ENCODE results near the gene LARGE1.
A peak's percentile ranks its signal among the peaks of the same experiment; 100 is the strongest.
"Not testable (repeated sequence)": the region's sequence is repeated elsewhere in the genome, so short reads cannot be mapped to it uniquely, and the experiment has no call there.

The LARGE1 gene

DNA sequence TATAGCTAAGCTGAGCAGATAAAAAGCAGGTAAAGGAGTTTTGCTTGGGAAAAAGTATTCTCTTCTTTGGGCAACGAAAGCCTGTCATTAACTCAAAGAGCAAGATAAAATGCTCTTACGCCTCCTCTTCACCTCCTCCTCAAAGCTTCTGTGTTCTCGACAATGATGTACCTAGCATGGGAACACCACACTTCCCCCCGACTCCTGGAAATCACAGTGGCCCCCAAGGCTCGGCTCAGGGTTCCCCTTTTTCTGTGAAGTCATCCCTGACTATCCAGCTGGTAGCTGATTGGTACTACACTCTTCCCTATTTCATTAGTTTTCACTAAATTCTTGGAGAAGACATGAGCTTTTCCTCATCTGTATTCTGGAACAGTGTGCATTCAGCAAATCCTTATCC lies 336.1 kb downstream of the LARGE1 start:
- DNase-seq = no peak

DNA sequence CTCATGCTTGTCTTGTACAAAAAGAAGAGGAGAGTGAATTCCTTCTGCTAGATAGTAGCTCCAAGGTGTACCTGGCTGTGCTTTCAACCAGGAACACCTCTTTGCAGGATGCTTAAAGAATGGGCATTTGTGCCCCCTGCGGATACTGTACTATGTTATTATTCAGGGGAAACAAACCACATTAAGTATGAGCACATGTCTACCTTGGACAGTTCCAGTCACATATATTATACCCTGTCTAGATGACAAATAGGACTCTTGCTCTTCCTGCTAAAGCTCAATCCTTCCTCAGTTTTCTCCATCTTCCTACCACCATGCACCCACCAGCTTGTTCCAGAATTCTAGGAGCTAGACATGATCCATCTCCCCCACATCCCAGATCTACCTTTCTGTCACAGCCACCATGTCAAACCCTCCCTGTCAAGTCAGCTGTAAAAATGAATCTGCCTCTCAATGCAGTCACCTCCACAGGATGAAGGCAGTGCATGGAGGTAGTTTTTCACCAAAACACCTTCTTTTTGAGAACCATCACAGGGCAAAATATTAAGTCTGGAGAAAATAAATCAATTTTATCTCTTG lies 337.4 kb downstream of the LARGE1 start:
- DNase-seq = no peak

GRCh38 chr22:33580310-33580709 lies 340.0 kb downstream of the LARGE1 start:
- no peak for DNase-seq

DNA sequence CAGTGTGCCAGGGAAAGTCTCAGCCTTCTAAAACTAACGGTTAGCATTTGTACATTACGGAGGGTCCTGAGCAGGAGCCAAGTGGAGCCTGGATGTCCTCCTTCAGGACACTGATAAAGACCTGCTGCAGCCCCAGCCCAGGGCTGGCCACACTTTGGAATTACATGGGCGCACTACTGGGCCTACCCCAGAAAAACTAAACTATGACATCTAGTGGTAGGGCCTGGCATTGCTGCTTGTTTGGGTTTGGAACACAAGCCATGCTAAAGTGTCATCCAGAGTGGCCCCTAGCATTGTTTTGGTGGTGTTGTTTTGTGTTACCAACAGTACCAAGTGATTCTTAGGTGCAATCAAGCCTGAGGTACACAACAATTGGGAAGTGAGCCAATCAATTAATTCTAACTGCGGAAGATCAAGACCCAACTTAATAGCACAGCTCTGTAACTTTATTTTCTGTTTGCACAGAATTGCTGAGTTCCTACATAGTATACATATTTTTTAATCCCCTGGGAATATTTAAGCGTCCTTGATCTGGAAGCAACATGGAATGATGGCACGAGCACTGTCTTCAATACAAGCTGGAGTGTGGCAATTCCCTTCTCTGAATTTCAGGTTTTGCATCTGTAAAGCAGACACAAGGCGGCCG lies 340.7 kb downstream of the LARGE1 start:
- peak; percentile 25 for DNase-seq

- no peak for DNase-seq
Measured at GRCh38 chr22:33578752-33579151, 341.5 kb downstream of the LARGE1 start.

GRCh38 chr22:33577862-33578411 lies 342.3 kb downstream of the LARGE1 start:
- no peak for DNase-seq

DNA sequence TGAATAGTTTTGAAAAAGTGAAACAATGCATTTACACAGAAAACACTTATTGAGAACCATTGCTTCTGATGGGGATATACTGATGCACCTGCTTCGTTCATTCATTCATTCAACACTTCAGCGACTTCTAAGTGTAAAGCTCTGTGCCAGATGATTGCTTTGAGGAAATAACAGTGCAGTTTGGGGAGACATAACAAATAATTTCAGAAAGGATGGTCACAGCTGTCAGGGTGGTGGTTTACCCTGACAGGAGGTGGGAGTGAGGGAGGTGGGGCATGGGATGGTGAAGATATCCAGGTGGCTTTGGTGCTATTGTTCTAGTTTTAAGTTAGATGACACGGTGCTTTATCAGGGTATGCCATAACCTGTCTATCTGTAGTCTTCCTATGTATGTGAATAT lies 344.1 kb downstream of the LARGE1 start:
- no peak for DNase-seq

DNA sequence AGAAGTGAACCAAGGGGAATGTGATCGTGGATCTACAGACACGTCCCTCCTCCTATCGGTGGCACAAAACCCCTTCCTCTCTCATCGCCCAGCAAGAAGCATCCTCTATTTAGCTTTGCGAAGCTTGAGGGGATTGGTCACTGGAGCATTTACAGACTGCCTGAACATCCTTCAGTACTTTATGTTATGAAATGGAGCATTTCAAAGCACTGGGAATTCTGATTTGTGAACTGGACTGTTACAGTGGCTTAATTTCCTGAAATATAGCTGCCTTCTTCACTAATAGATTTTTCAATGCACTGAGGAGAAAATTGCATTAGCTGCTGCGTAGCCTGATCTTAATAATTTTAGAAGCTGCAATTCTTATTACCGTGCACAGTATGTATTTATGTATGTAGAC lies 344.5 kb downstream of the LARGE1 start:
- DNase-seq = no peak

DNA sequence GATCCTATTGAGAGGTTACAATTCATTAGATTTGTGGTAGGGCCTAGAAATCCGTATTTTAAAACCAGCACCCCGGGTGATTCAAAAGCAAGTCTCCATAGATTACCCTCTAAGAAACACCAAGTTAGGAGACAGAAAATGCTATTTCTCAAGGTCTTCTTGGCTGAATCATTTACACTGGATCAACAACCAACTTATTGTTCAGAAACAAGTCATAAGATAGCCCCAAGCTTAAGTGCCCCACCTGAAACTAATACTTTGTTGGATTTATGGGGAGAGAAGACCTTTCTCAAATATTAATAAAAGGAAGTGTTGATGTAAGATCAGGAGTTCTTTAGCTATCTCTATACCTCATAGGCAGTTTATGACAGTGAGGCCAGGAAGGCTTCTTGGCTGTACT lies 345.2 kb downstream of the LARGE1 start:
- DNase-seq = no peak

- no peak for DNase-seq
Measured at GRCh38 chr22:33573479-33573878, 346.8 kb downstream of the LARGE1 start.

GRCh38 chr22:33572086-33572485 lies 348.2 kb downstream of the LARGE1 start:
- DNase-seq = no peak

DNA sequence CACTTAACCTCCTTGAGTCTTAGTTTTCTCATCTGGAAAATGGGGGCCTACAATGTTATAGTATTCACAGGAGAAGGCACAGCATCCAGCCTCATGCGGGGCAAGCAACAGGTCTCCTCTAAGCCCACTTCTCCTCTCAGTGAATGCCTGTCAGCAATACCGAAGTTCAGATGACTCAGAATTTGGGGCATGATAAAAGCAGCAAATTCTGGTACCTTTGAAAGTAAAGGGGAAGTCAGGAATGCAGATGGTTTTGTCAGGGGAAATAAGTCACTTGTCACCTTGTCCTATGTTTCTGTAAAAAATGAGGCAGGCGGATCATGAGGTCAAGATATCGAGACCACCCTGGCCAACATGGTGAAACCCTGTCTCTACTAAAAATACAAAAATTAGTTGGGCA lies 350.2 kb downstream of the LARGE1 start:
- DNase-seq = no peak

- no peak for DNase-seq
Measured at GRCh38 chr22:33569559-33569958, 350.7 kb downstream of the LARGE1 start.

DNA sequence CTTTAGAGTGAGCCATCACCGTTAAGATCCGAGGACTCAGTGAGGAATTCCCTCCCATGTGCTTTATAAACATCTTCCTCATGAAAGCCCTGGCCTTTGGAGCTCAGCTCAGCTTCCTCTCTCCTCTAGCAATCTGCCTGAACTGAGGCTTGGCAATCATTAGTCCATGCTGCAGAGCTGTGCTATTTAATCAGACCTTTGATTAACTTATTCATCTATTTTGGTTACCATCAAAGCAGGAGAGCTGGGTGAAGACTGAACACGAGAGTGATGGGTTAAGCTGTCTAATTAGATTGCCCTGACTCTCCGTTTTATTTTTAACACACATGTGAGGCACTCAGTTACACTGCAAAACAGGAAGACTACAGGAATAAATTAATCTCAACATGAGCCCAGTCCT lies 351.3 kb downstream of the LARGE1 start:
- DNase-seq = no peak

DNA sequence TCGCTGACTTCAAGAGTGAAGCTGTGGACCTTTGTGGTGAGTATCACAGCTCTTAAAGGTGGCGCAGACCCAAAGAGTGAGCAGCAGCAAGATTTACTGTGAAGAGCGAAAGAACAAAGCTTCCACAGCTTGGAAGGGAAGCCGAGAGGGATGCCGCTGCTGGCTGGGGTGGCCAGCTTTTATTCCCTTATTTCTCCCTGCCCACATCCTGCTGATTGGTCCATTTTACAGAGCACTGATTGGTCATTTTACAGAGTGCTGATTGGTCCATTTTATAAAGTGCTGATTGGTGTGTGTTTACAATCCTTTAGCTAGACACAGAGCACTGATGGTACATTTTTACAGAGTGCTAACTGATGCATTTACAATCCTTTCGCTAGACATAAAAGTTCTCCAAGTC lies 353.8 kb downstream of the LARGE1 start:
- not testable (repeated sequence) for DNase-seq

- no peak for DNase-seq
Measured at GRCh38 chr22:33565580-33565995, 354.7 kb downstream of the LARGE1 start.

DNA sequence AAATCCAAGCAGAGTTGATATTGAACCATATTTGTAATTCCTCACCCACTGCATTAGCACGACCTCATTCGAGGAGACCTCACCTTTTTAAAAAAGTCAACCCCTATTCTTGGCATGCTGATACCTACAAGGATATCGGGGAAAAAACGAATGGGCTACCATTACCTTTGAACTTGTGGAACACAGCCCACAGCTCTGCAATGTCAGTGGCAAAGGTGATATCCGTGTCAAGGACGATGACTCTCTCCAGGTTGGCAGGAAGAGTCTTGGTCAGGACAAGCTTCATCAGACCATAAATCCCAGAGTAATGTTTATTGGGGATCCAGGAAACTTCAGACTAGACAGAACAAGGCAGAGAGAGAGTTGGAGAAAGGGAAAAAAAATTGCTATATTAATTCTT lies 355.6 kb downstream of the LARGE1 start:
- DNase-seq = no peak

GRCh38 chr22:33563220-33563964 lies 356.9 kb downstream of the LARGE1 start:
- no peak for DNase-seq

DNA sequence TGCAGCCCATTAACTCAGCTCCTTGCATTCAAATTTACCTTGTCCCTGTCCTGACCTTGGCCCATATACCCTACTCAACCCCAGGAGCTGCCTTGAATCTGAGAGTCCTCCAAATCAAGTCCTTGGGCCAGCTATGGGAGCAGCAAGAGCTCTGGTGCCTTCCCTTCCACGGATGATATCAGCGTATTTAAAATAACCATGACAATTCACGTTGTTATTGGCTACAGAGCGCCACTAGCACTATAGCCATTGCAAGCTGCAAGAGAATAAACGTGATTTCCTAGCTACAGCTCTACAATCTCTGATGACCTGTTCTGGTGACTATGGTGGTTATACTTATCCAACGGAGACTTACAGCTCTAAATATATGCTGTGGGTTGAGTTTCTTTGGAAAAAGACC lies 357.8 kb downstream of the LARGE1 start:
- no peak for DNase-seq

DNA sequence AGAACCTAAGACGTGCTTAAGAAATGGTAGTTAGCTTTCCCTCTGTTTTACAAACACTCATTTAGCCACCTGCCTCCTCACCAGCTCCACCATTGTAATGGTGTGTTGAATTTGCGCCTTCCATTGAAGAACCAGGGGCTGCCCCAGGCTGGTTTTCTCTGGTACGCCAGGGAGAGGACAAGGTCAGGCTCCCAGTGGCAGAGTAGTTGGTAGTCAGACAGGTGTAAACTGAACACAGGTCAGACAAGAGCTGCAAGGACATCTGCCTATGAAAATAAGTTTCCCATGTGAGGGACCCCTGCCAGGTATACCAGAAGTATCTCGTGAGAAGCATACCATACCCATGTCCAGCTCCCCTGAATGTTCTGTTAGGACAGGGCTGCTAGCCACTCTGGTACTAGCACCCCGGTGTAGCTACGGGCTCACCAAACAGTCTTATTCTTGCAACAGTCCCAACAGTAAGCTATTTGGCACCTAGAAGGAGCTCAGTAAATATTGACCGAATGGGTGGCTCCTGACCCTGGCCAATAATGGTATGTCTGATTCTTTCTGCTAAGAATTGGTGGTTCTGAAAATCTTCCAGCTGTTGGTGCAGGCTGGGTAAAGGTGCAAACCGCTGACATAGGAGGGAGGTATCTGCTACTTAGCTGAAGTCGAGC lies 359.0 kb downstream of the LARGE1 start:
- DNase-seq = no peak

DNA sequence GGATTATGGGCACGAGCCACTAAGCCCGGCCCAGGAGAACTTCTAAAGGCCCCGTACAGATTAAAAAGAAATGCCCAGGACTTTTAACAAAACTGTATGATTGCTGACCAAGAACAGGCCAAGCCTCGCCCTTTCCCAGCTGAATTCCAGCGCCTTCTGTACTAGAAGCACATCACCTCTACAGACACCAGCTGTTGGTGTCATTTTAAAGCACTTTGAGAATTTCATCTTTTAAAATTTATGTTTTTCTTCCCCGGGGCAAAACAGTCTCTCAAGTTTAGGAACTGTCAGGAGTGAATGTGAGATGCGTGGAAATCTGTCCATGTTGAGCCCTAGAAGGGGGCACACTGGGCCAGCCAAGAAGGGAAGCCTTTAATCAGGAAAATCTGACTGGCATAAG lies 362.4 kb downstream of the LARGE1 start:
- no peak for DNase-seq

DNA sequence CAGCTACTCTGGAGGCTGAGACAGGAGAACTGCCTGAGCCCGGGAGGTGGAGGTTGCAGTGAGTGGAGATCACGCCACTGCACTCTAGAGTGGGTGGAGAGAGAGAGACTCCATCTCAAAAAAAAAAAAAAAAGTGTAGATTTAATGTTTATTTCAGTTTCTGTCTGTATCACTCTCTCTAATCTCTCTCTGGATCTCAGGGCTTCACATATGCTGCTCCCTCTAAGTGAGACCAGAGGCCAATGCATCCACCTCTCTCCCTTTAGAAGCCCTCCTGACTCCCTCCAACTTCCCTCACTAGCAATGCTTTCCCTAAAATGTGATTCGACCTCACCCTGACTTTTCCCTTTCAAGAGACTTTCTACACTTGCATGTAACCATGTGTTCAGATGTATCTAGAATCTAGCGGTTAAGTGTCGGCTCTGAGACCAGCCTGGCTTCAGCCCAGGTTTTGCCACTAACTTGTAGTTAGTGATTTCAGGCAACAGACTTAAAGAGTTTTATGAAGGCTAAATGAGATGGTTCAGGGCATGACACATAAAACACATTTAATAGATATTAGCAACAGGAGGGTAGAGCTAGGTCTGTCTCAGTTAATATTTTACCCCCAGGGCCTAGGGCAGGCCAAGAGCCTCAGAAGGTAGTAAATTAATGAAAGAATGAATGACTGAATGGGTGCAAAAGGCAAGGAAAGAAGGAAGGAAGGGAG lies 364.3 kb downstream of the LARGE1 start:
- no peak for DNase-seq

DNA sequence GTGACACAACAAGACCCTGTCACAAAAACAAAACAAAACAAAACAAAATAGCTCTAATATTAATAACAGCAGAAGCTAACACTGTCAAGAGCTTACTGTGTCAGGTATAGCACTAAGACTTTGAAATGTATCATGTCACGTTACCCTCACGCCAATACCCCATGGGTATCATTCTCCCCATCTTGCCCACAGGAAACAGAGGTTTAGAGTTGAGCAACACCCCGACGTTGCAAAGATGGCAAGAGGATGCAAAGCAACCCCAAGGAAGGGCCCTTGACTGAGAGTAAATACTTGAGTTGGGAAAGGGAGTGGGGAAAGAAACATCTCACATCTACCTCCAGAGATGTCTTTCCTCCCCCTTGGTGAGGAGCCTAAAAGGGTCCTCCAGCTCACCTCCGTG lies 366.8 kb downstream of the LARGE1 start:
- DNase-seq = no peak

Measured in CD4-positive, alpha-beta T cell treated with Interleukin-21 for 1 hour (primary cell).